MM.1S (cell line): ENCODE results near the gene GCN1.

Experiments
- DNase-seq: peaks from one replicate; pipeline ENCODE4 v3.0.0-alpha.2; 2015
- H2AFZ ChIP-seq: fragments of 300-600 bp; sonication (generic); 2 replicates; pipeline ENCODE4 v1.6.0; 2016; ENCODE audit warnings: antibody characterized with exemption, low read length
- H3F3A ChIP-seq: fragments of 300-600 bp; sonication (generic); 2 replicates; pipeline ENCODE4 v1.6.1; 2016; ENCODE audit warnings: mild to moderate bottlenecking, antibody characterized with exemption, low read length, moderate library complexity, mixed read lengths; ENCODE audit not compliant: insufficient read depth
- H3K27ac ChIP-seq: fragments of 300-600 bp; sonication (generic); 2 replicates; pipeline ENCODE4 v1.5.1; 2016; ENCODE audit warnings: mild to moderate bottlenecking, low read length
- H3K27me3 ChIP-seq: fragments of 300-600 bp; sonication (generic); replicated peaks from 2 replicates; pipeline ENCODE4 v1.6.0; 2016; ENCODE audit warnings: low read length; ENCODE audit not compliant: insufficient read depth
- H3K36me3 ChIP-seq: fragments of 300-600 bp; sonication (generic); replicated peaks from 2 replicates; pipeline ENCODE4 v1.6.1; 2016; ENCODE audit warnings: mild to moderate bottlenecking, low read length, mixed read lengths; ENCODE audit not compliant: insufficient read depth
- H3K4me1 ChIP-seq: fragments of 300-600 bp; sonication (generic); 2 replicates; pipeline ENCODE4 v1.6.1; 2016; ENCODE audit warnings: low read length, mixed read lengths
- H3K4me2 ChIP-seq: fragments of 300-600 bp; sonication (generic); 2 replicates; pipeline ENCODE4 v1.6.0; 2016; ENCODE audit warnings: low read depth, low read length
- H3K4me3 ChIP-seq: fragments of 300-600 bp; sonication (generic); 2 replicates; pipeline ENCODE4 v1.5.1; 2016; ENCODE audit warnings: low read length, mixed read lengths
- H3K79me2 ChIP-seq: fragments of 300-600 bp; sonication (generic); 2 replicates; pipeline ENCODE4 v1.6.1; 2016; ENCODE audit warnings: mixed run types, low read length, mixed read lengths
- H3K9ac ChIP-seq: fragments of 300-600 bp; sonication (generic); 2 replicates; pipeline ENCODE4 v1.6.1; 2016; ENCODE audit warnings: low read length, mixed read lengths
- H3K9me2 ChIP-seq: fragments of 300-600 bp; sonication (generic); replicated peaks from 2 replicates; pipeline ENCODE4 v1.6.1; 2016; ENCODE audit warnings: mild to moderate bottlenecking, low read length, mixed read lengths; ENCODE audit not compliant: insufficient read depth
- H3K9me3 ChIP-seq: fragments of 300-600 bp; sonication (generic); replicated peaks from 2 replicates; pipeline ENCODE4 v1.6.1; 2016; ENCODE audit warnings: mild to moderate bottlenecking, low read length, mixed read lengths; ENCODE audit not compliant: insufficient read depth
- H4K20me1 ChIP-seq: fragments of 300-600 bp; sonication (generic); 2 replicates; pipeline ENCODE4 v1.6.1; 2016; ENCODE audit warnings: mild to moderate bottlenecking, low read length, moderate library complexity, mixed read lengths; ENCODE audit not compliant: insufficient read depth
- EZH2 ChIP-seq: fragments of 300-600 bp; sonication (generic); optimal IDR thresholded peaks from 2 replicates; pipeline ENCODE3; 2017; ENCODE audit warnings: low read depth, mild to moderate bottlenecking, antibody characterized with exemption, low read length, mixed read lengths
- EZH2phosphoT487 ChIP-seq: fragments of 300-600 bp; sonication (generic); IDR thresholded peaks from 2 replicates; pipeline ENCODE4 v1.6.1; 2018; ENCODE audit warnings: antibody characterized with exemption, low read length
- TF ChIP-seq, protein P1 (sequence below): fragments of 300-600 bp; sonication (generic); IDR thresholded peaks from 2 replicates; pipeline ENCODE4 v1.5.1; 2016; ENCODE audit warnings: antibody characterized with exemption, low read length, mixed read lengths

Gene GCN1, protein sequence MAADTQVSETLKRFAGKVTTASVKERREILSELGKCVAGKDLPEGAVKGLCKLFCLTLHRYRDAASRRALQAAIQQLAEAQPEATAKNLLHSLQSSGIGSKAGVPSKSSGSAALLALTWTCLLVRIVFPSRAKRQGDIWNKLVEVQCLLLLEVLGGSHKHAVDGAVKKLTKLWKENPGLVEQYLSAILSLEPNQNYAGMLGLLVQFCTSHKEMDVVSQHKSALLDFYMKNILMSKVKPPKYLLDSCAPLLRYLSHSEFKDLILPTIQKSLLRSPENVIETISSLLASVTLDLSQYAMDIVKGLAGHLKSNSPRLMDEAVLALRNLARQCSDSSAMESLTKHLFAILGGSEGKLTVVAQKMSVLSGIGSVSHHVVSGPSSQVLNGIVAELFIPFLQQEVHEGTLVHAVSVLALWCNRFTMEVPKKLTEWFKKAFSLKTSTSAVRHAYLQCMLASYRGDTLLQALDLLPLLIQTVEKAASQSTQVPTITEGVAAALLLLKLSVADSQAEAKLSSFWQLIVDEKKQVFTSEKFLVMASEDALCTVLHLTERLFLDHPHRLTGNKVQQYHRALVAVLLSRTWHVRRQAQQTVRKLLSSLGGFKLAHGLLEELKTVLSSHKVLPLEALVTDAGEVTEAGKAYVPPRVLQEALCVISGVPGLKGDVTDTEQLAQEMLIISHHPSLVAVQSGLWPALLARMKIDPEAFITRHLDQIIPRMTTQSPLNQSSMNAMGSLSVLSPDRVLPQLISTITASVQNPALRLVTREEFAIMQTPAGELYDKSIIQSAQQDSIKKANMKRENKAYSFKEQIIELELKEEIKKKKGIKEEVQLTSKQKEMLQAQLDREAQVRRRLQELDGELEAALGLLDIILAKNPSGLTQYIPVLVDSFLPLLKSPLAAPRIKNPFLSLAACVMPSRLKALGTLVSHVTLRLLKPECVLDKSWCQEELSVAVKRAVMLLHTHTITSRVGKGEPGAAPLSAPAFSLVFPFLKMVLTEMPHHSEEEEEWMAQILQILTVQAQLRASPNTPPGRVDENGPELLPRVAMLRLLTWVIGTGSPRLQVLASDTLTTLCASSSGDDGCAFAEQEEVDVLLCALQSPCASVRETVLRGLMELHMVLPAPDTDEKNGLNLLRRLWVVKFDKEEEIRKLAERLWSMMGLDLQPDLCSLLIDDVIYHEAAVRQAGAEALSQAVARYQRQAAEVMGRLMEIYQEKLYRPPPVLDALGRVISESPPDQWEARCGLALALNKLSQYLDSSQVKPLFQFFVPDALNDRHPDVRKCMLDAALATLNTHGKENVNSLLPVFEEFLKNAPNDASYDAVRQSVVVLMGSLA (N-terminal part only)

DNA sequence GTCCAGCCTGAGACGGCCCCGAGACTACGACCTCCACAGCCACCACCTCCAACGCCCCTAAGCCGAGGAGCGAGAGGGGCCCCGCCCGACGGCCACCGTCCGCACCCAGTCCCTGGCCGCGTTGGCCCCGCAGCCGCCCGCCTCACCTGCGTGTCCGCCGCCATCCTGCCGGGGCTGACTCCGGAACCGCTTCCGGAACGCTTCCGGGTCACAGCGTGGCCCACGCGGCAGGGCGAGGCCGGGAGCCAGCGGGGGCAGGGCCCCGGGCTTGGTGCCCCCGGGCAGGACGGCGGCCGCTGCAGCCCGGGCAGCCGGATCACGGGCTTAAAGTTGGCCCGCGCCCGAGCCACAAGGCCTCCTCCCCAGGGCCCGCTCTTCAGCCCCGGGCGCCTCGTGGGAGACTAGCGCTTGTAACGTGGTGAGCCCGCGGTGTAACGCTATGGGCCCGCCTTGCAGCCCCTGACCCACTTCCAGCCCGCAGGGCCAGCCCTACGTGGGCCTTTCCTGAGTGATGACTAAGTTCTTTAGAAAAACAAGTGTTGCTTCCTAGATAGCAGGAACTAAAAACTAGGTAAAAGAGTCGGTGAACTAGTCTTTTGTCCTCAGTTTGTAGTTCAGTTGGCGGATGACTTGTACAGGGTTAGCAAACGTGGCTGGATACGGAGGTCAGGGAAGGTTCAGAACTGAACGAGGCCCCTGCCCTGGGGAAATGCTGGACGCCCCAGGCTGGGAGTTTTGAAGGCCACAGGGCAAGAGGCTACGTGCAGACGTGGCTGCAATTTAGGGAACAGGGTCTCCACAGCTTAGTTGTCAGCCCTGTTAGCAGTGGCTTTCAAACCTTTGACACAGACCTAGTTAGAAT, at the start of gene GCN1:
TSS of gene GCN1 (minus strand) at position 182 of the 862 bp plus-strand sequence. CDS start at position 164, 18 bp downstream.
- Histone ChIP-seq H3K4me1 (peaks cover 16% of the 10 kb centered on the region), H3K4me3 (peak within 1 kb of the TSS; percentile 80), H4K20me1 (0 out of 2 replicates have a peak, but pooled peaks cover 4% of the 10 kb centered on the region), H3K79me2 (peaks cover 73% of the 10 kb centered on the region), H3K9me3 (no peaks in the 10 kb centered on the region), H3K27ac (peak within 1 kb of the TSS; percentile 89), H2AFZ (peak within 1 kb of the TSS; percentile 45; the same call in 1 of the 2 replicates), H3F3A (peaks cover 64% of the 10 kb centered on the region), H3K27me3 (no peaks in the 10 kb centered on the region), H3K4me2 (peak within 1 kb of the TSS; percentile 86), H3K9ac (peak within 1 kb of the TSS; percentile 83), H3K36me3 (peaks cover 2% of the 10 kb centered on the region; the same call in 1 of the 2 replicates), H3K9me2 (no peaks in the 10 kb centered on the region)
- TF ChIP-seq EZH2 (no peak), EZH2phosphoT487 (no peak)
- TF ChIP-seq, protein P1, sequence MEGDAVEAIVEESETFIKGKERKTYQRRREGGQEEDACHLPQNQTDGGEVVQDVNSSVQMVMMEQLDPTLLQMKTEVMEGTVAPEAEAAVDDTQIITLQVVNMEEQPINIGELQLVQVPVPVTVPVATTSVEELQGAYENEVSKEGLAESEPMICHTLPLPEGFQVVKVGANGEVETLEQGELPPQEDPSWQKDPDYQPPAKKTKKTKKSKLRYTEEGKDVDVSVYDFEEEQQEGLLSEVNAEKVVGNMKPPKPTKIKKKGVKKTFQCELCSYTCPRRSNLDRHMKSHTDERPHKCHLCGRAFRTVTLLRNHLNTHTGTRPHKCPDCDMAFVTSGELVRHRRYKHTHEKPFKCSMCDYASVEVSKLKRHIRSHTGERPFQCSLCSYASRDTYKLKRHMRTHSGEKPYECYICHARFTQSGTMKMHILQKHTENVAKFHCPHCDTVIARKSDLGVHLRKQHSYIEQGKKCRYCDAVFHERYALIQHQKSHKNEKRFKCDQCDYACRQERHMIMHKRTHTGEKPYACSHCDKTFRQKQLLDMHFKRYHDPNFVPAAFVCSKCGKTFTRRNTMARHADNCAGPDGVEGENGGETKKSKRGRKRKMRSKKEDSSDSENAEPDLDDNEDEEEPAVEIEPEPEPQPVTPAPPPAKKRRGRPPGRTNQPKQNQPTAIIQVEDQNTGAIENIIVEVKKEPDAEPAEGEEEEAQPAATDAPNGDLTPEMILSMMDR: no peak
- DNase-seq: peak; percentile 72

DNA sequence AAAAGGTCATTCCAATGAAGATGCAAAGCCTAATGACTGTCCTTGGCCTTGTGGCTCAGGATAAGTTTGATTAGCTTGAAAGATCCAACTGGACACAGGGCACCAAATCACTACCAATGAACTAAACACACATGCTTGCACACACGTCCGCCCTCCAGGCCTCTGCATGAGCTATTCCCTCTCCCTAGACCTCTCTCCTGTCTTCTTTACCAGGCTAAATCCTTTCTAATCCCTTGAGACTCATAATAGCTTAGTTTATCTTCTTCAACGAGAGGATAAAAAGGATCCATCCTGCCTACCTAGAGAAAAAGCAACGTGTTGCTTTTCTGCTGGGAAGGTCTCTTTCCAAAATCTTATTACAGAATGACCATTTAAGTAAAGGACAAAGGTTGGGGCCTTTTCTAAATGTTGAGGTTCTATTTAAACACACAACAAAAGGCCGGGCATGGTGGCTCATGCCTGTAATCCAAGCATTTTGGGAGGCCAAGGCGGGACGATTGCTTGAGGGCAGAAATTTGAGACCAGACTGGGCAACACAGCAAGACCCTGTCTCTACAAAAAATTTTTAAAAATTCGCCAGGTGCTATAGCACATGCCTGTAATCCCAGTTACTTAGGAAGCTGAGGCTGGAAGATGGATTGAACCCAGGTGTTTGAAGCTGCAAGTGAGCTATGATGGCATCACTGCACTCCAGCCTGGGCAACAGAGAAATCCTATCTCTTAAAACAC, 48.6 kb upstream of the GCN1 start:
- H3K9me3 ChIP-seq: no peaks in the 10 kb centered on the region
- no peaks in the 10 kb centered on the region for H3K9me2 ChIP-seq
- no peak for TF ChIP-seq EZH2
- no peak for TF ChIP-seq EZH2phosphoT487
- TF ChIP-seq, protein P1: no peak
- DNase-seq: no peak
- no peaks in the 10 kb centered on the region for H3K36me3 ChIP-seq
- H3K4me2 ChIP-seq: no peak overlapping the region
- no peaks in the 10 kb centered on the region for H3F3A ChIP-seq
- no peaks in the 10 kb centered on the region for H4K20me1 ChIP-seq
- no peaks in the 10 kb centered on the region for H3K4me1 ChIP-seq
- no peaks in the 10 kb centered on the region for H3K27me3 ChIP-seq
- H3K27ac ChIP-seq: no peak overlapping the region
- H2AFZ ChIP-seq: no peak overlapping the region
- no peak overlapping the region for H3K9ac ChIP-seq
- H3K79me2 ChIP-seq: no peaks in the 10 kb centered on the region
- no peak overlapping the region for H3K4me3 ChIP-seq
